H4 (cell line): ENCODE data around the gene TLE5. TPM values are rescaled to one million over a fixed set of nuclear protein-coding genes. Genes with fewer than 3 reads are reported as not detected.
A peak's percentile ranks its signal among the peaks of the same experiment; 100 is the strongest.
"Not testable (repeated sequence)": the region's sequence is repeated elsewhere in the genome, so short reads cannot be mapped to it uniquely, and the experiment has no call there.

Source experiments
- DNase-seq: peaks from one replicate; pipeline ENCODE4 v3.0.0-alpha.2; 2015; ENCODE audit warnings: low spot score
- total RNA-seq: library from RNA; depleted of rRNA; stranded (reverse); fragments of >200 nt; shearing (Covaris generic); gene quantifications from 2 replicates; pipeline ENCODE4 v1.2.3, GENCODE V29; 2014

TLE5 gene
- total RNA-seq, 1 experiment from 2014 or later = 136 TPM

GRCh38 chr19:3045191-3045590, 17.1 kb downstream of the TLE5 start:
- DNase-seq = no peak

GRCh38 chr19:3042621-3043267, 19.6 kb downstream of the TLE5 start:
- no peak for DNase-seq

GRCh38 chr19:3041761-3042620, 20.3 kb downstream of the TLE5 start:
- no peak for DNase-seq

- no peak for DNase-seq
Observed at GRCh38 chr19:3041327-3041726, 21.0 kb downstream of the TLE5 start.

GRCh38 chr19:3039641-3040077, 22.6 kb downstream of the TLE5 start:
- no peak for DNase-seq

GRCh38 chr19:3039125-3039524, 23.2 kb downstream of the TLE5 start:
- no peak for DNase-seq

- no peak for DNase-seq
Observed at GRCh38 chr19:3038214-3038613, 24.1 kb downstream of the TLE5 start.

GRCh38 chr19:3036977-3037544, 25.2 kb downstream of the TLE5 start:
- DNase-seq = not testable (repeated sequence)

- DNase-seq = peak; percentile 82
Observed at GRCh38 chr19:3036119-3036976, 25.9 kb downstream of the TLE5 start.

- DNase-seq = peak; percentile 99
Observed at GRCh38 chr19:3035542-3036118, 26.7 kb downstream of the TLE5 start.

GRCh38 chr19:3034656-3035541, 27.4 kb downstream of the TLE5 start:
- DNase-seq = peak; percentile 67

- no peak for DNase-seq
Observed at GRCh38 chr19:3034406-3034655, 28.0 kb downstream of the TLE5 start.

- no peak for DNase-seq
Observed at GRCh38 chr19:3033595-3034405, 28.5 kb downstream of the TLE5 start.

GRCh38 chr19:3031607-3031867, 30.8 kb downstream of the TLE5 start:
- DNase-seq = no peak

- no peak for DNase-seq
Observed at GRCh38 chr19:3029065-3029923, 33.0 kb downstream of the TLE5 start, which contains the start of gene TLE2. Gene TLE2, minus strand, starts transcription at chr19:3029280. Its CDS starts 376 bp downstream, at chr19:3028904.

- DNase-seq = no peak
Observed at GRCh38 chr19:3028305-3029064, 33.8 kb downstream of the TLE5 start.

- no peak for DNase-seq
Observed at GRCh38 chr19:3027981-3028304, 34.4 kb downstream of the TLE5 start.

GRCh38 chr19:3027292-3027691, 35.0 kb downstream of the TLE5 start:
- no peak for DNase-seq
